WTC11 (cell line): Measurements from ENCODE around the gene SAP130. TPM values are rescaled to one million over a fixed set of nuclear protein-coding genes. Genes with fewer than 3 reads are reported as not detected.

Experiments used
- ATAC-seq: fragments of 200-7000 bp; cut with Tn5 transposase; 2 replicates; pipeline ENCODE4 v1.10.0; 2021; ENCODE audit warnings: mild to moderate bottlenecking, moderate library complexity
- CTCF ChIA-PET: fragments of 300-600 bp; sonication (Branson Sonifier 250); formaldehyde crosslinking; loops from one replicate; lab custom pipeline; 2021; ENCODE audit warnings: antibody characterized with exemption; lab: Charles Lee
- POLR2A ChIA-PET: fragments of 350-600 bp; sonication (Branson Sonifier 250); formaldehyde crosslinking; loops from one replicate; lab custom pipeline; 2021; ENCODE audit warnings: antibody characterized with exemption; lab: Charles Lee
- DNase-seq: peaks from one replicate; pipeline ENCODE4 v3.0.0; 2021; ENCODE audit warnings: low spot score
- H3K27ac Mint-ChIP-seq: 2 replicates; pipeline ENCODE4 v1.8.0; 2021; ENCODE audit warnings: mixed read lengths
- H3K27me3 Mint-ChIP-seq: 2 replicates; pipeline ENCODE4 v1.8.0; 2021; ENCODE audit warnings: low read depth, mild to moderate bottlenecking, moderate library complexity, mixed read lengths
- H3K36me3 Mint-ChIP-seq: 2 replicates; pipeline ENCODE4 v1.8.0; 2021; ENCODE audit warnings: mixed read lengths
- H3K4me1 Mint-ChIP-seq: 2 replicates; pipeline ENCODE4 v1.8.0; 2022; ENCODE audit warnings: mixed read lengths
- H3K4me3 Mint-ChIP-seq: 2 replicates; pipeline ENCODE4 v1.8.0; 2021; ENCODE audit warnings: mild to moderate bottlenecking, moderate library complexity, mixed read lengths
- H3K9me3 Mint-ChIP-seq: 2 replicates; pipeline ENCODE4 v1.8.0; 2021; ENCODE audit warnings: mixed read lengths
- ELF4 ChIP-seq: sonication (generic); formaldehyde crosslinking; IDR thresholded peaks from 2 replicates; pipeline ENCODE4 v1.8.1; 2022; ENCODE audit warnings: low read depth, mild to moderate bottlenecking, moderate library complexity, missing genetic modification reagents
- ETV6 ChIP-seq: sonication (generic); formaldehyde crosslinking; IDR thresholded peaks from 2 replicates; pipeline ENCODE4 v1.8.1; 2022; ENCODE audit warnings: mild to moderate bottlenecking, missing genetic modification reagents
- FOXP1 ChIP-seq: sonication (generic); formaldehyde crosslinking; IDR thresholded peaks from 2 replicates; pipeline ENCODE4 v1.8.0; 2022; ENCODE audit warnings: missing genetic modification reagents, mild to moderate bottlenecking, moderate library complexity, borderline replicate concordance
- GRHL2 ChIP-seq: fragments of 250-450 bp; sonication (Bioruptor Pico); IDR thresholded peaks from 2 replicates; pipeline ENCODE4 v1.8.0; 2022; ENCODE audit warnings: mild to moderate bottlenecking, moderate library complexity; ENCODE audit not compliant: insufficient replicate concordance, severe bottlenecking
- NFATC4 ChIP-seq: fragments of 250-450 bp; sonication (Bioruptor Pico); IDR thresholded peaks from 2 replicates; pipeline ENCODE4 v1.9.0; 2021; ENCODE audit warnings: mild to moderate bottlenecking
- RORB ChIP-seq: fragments of 250-450 bp; sonication (Bioruptor Pico); IDR thresholded peaks from 2 replicates; pipeline ENCODE4 v1.9.0; 2021; ENCODE audit warnings: mild to moderate bottlenecking
- SMAD3 ChIP-seq: sonication (generic); formaldehyde crosslinking; IDR thresholded peaks from 2 replicates; pipeline ENCODE4 v1.8.0; 2022; ENCODE audit warnings: missing genetic modification reagents, mild to moderate bottlenecking, borderline replicate concordance
- SOX15 ChIP-seq: fragments of 250-450 bp; sonication (Bioruptor Pico); IDR thresholded peaks from 2 replicates; pipeline ENCODE4 v1.9.0; 2021; ENCODE audit warnings: mild to moderate bottlenecking
- TP53 ChIP-seq: sonication (generic); formaldehyde crosslinking; IDR thresholded peaks from 2 replicates; pipeline ENCODE4 v1.8.1; 2023; ENCODE audit warnings: mild to moderate bottlenecking, missing genetic modification reagents
- ZNF219 ChIP-seq: sonication (generic); formaldehyde crosslinking; IDR thresholded peaks from 2 replicates; pipeline ENCODE4 v1.8.0; 2023; ENCODE audit warnings: missing genetic modification reagents, mild to moderate bottlenecking, borderline replicate concordance
- ZNF396 ChIP-seq: fragments of 250-450 bp; sonication (Bioruptor Pico); IDR thresholded peaks from 2 replicates; pipeline ENCODE4 v1.8.0; 2021; ENCODE audit warnings: mild to moderate bottlenecking, moderate library complexity, borderline replicate concordance
- total RNA-seq: library from RNA; stranded (reverse); gene quantifications from 3 replicates; pipeline ENCODE4 v1.2.3, GENCODE V29; 2021
- TF ChIP-seq, protein P1 (sequence below): sonication (generic); formaldehyde crosslinking; conservative IDR thresholded peaks from 2 replicates; pipeline ENCODE4 v1.8.1; 2023; ENCODE audit warnings: mild to moderate bottlenecking, low read depth, missing genetic modification reagents, moderate library complexity
- TF ChIP-seq, protein P2 (sequence below): fragments of 250-450 bp; sonication (Bioruptor Pico); conservative IDR thresholded peaks from 2 replicates; pipeline ENCODE4 v1.9.0; 2021; ENCODE audit warnings: mild to moderate bottlenecking
- TF ChIP-seq, protein P3 (sequence below): fragments of 250-450 bp; sonication (Bioruptor Pico); IDR thresholded peaks from 2 replicates; pipeline ENCODE4 v1.9.0; 2021; ENCODE audit warnings: moderate library complexity, mild to moderate bottlenecking, inconsistent platforms, borderline replicate concordance
- TF ChIP-seq, protein P4 (sequence below): sonication (generic); formaldehyde crosslinking; IDR thresholded peaks from 2 replicates; pipeline ENCODE4 v1.8.1; 2022; ENCODE audit warnings: mild to moderate bottlenecking, moderate library complexity, missing genetic modification reagents
- TF ChIP-seq, protein P5 (sequence below): sonication (generic); formaldehyde crosslinking; IDR thresholded peaks from 2 replicates; pipeline ENCODE4 v1.8.1; 2023; ENCODE audit warnings: mild to moderate bottlenecking, missing genetic modification reagents
- TF ChIP-seq, protein P6 (sequence below): sonication (generic); formaldehyde crosslinking; IDR thresholded peaks from 2 replicates; pipeline ENCODE4 v1.8.0; 2023; ENCODE audit warnings: missing genetic modification reagents, mild to moderate bottlenecking, borderline replicate concordance
- TF ChIP-seq, protein P7 (sequence below): sonication (generic); formaldehyde crosslinking; IDR thresholded peaks from 2 replicates; pipeline ENCODE4 v1.8.1; 2023; ENCODE audit warnings: mild to moderate bottlenecking, moderate library complexity, missing genetic modification reagents
- TF ChIP-seq, protein P8 (sequence below): sonication (generic); formaldehyde crosslinking; IDR thresholded peaks from 2 replicates; pipeline ENCODE4 v1.8.0; 2023; ENCODE audit warnings: mild to moderate bottlenecking, missing genetic modification reagents

SAP130 gene
- total RNA-seq, 1 experiment from 2014 or later: 45.6 TPM

DNA sequence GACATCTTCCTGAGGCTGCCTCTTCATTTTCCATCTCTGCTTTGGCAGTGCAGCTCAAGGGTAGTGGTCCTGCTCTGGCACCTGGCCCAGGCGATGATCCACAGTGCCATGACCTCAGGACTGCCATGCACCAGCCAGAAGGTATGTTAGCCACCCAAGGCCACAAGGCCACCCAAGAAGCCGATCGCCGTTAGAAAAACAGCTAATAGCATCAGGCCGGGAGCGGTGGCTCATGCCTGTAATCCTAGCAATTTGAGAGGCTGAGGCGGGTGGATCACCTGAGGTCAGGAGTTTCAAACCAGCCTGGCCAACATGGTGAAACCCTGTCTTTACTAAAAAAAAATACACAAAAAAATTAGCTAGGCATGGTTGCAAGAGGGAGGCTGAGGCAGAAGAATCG, 34.7 kb upstream of the SAP130 start (continued):
- TF ChIP-seq, protein P1, sequence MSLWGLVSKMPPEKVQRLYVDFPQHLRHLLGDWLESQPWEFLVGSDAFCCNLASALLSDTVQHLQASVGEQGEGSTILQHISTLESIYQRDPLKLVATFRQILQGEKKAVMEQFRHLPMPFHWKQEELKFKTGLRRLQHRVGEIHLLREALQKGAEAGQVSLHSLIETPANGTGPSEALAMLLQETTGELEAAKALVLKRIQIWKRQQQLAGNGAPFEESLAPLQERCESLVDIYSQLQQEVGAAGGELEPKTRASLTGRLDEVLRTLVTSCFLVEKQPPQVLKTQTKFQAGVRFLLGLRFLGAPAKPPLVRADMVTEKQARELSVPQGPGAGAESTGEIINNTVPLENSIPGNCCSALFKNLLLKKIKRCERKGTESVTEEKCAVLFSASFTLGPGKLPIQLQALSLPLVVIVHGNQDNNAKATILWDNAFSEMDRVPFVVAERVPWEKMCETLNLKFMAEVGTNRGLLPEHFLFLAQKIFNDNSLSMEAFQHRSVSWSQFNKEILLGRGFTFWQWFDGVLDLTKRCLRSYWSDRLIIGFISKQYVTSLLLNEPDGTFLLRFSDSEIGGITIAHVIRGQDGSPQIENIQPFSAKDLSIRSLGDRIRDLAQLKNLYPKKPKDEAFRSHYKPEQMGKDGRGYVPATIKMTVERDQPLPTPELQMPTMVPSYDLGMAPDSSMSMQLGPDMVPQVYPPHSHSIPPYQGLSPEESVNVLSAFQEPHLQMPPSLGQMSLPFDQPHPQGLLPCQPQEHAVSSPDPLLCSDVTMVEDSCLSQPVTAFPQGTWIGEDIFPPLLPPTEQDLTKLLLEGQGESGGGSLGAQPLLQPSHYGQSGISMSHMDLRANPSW (CRISPR knock-in tag): no peak
- TF ChIP-seq GRHL2 (no peak), NFATC4 (CRISPR knock-in tag) (no peak), ZNF219 (CRISPR knock-in tag) (no peak), RORB (CRISPR knock-in tag) (no peak)

DNA sequence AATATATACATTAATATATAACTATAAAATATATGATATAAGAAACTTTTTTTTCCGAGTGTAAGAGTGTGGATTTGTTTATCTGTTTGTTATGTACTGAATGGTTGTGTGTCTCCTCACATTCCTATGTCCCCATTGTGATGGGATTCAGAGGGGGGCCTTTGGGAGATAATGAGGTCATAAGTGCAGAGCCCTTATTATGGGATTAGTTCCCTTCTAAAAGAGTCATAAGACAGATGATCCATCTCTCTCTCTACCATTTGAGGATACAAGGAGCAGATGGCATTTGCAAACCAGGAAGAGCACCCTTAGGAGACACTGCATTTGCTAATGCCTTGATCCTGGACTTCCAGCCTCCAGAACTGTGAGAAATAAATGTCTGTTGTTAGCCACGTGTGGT, 30.3 kb upstream of the SAP130 start:
- Mint-ChIP-seq H3K4me3 (no peak overlapping the region), H3K36me3 (no peaks in the 10 kb centered on the region), H3K27me3 (no peaks in the 10 kb centered on the region; the same call in none of the 2 replicates), H3K9me3 (peaks cover 5% of the 10 kb centered on the region), H3K4me1 (no peaks in the 10 kb centered on the region), H3K27ac (no peak overlapping the region)
- DNase-seq (no peak), ATAC-seq (no peak)
- POLR2A ChIA-PET: no interaction called here
- CTCF ChIA-PET: no interaction called here
- TF ChIP-seq, protein P2, sequence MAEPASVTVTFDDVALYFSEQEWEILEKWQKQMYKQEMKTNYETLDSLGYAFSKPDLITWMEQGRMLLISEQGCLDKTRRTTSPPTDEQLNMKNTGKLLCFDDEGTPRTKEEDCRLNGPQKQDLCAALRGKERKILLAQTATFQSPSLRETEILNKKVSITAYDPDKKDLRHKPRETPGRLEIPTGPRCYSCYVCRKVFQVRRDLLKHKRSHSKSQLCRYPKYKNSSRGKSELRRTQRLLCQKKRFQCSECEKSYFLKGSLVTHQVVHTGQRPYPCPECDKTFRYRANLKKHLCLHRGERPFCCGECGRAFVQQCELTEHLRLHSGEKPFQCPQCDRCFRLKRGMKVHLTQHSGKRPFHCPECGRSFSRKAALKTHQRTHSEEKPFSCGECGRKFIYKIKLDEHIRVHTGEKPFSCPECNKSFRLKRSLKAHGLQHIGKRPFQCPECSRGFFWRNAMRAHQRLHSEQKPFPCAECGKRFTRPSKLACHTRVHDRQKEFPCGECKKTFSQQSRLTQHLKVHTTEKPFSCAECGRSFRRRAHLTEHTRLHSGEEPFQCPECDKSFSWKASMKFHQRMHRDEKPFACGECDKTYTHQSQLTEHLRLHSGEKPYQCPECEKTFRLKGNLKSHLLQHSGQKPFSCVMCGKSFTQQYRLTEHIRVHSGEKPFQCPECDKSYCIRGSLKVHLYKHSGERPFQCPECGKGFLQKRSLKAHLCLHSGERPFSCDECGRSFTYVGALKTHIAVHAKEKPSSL: no peak
- TF ChIP-seq FOXP1 (CRISPR knock-in tag): no peak
- TF ChIP-seq, protein P3, sequence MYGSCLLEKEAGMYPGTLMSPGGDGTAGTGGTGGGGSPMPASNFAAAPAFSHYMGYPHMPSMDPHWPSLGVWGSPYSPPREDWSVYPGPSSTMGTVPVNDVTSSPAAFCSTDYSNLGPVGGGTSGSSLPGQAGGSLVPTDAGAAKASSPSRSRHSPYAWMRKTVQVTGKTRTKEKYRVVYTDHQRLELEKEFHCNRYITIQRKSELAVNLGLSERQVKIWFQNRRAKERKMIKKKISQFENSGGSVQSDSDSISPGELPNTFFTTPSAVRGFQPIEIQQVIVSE (CRISPR knock-in tag): no peak
- TF ChIP-seq, protein P4, sequence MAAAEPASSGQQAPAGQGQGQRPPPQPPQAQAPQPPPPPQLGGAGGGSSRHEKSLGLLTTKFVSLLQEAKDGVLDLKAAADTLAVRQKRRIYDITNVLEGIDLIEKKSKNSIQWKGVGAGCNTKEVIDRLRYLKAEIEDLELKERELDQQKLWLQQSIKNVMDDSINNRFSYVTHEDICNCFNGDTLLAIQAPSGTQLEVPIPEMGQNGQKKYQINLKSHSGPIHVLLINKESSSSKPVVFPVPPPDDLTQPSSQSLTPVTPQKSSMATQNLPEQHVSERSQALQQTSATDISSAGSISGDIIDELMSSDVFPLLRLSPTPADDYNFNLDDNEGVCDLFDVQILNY (CRISPR knock-in tag): no peak
- TF ChIP-seq, protein P5, sequence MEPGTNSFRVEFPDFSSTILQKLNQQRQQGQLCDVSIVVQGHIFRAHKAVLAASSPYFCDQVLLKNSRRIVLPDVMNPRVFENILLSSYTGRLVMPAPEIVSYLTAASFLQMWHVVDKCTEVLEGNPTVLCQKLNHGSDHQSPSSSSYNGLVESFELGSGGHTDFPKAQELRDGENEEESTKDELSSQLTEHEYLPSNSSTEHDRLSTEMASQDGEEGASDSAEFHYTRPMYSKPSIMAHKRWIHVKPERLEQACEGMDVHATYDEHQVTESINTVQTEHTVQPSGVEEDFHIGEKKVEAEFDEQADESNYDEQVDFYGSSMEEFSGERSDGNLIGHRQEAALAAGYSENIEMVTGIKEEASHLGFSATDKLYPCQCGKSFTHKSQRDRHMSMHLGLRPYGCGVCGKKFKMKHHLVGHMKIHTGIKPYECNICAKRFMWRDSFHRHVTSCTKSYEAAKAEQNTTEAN (CRISPR knock-in tag): no peak
- no peak for TF ChIP-seq TP53 (CRISPR knock-in tag)
- TF ChIP-seq ELF4 (CRISPR knock-in tag): no peak
- TF ChIP-seq, protein P6, sequence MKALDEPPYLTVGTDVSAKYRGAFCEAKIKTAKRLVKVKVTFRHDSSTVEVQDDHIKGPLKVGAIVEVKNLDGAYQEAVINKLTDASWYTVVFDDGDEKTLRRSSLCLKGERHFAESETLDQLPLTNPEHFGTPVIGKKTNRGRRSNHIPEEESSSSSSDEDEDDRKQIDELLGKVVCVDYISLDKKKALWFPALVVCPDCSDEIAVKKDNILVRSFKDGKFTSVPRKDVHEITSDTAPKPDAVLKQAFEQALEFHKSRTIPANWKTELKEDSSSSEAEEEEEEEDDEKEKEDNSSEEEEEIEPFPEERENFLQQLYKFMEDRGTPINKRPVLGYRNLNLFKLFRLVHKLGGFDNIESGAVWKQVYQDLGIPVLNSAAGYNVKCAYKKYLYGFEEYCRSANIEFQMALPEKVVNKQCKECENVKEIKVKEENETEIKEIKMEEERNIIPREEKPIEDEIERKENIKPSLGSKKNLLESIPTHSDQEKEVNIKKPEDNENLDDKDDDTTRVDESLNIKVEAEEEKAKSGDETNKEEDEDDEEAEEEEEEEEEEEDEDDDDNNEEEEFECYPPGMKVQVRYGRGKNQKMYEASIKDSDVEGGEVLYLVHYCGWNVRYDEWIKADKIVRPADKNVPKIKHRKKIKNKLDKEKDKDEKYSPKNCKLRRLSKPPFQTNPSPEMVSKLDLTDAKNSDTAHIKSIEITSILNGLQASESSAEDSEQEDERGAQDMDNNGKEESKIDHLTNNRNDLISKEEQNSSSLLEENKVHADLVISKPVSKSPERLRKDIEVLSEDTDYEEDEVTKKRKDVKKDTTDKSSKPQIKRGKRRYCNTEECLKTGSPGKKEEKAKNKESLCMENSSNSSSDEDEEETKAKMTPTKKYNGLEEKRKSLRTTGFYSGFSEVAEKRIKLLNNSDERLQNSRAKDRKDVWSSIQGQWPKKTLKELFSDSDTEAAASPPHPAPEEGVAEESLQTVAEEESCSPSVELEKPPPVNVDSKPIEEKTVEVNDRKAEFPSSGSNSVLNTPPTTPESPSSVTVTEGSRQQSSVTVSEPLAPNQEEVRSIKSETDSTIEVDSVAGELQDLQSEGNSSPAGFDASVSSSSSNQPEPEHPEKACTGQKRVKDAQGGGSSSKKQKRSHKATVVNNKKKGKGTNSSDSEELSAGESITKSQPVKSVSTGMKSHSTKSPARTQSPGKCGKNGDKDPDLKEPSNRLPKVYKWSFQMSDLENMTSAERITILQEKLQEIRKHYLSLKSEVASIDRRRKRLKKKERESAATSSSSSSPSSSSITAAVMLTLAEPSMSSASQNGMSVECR (CRISPR knock-in tag): no peak
- no peak for TF ChIP-seq ZNF396 (CRISPR knock-in tag)
- TF ChIP-seq, protein P7, sequence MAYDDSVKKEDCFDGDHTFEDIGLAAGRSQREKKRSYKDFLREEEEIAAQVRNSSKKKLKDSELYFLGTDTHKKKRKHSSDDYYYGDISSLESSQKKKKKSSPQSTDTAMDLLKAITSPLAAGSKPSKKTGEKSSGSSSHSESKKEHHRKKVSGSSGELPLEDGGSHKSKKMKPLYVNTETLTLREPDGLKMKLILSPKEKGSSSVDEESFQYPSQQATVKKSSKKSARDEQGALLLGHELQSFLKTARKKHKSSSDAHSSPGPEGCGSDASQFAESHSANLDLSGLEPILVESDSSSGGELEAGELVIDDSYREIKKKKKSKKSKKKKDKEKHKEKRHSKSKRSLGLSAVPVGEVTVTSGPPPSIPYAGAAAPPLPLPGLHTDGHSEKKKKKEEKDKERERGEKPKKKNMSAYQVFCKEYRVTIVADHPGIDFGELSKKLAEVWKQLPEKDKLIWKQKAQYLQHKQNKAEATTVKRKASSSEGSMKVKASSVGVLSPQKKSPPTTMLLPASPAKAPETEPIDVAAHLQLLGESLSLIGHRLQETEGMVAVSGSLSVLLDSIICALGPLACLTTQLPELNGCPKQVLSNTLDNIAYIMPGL (CRISPR knock-in tag): no peak
- TF ChIP-seq, protein P8, sequence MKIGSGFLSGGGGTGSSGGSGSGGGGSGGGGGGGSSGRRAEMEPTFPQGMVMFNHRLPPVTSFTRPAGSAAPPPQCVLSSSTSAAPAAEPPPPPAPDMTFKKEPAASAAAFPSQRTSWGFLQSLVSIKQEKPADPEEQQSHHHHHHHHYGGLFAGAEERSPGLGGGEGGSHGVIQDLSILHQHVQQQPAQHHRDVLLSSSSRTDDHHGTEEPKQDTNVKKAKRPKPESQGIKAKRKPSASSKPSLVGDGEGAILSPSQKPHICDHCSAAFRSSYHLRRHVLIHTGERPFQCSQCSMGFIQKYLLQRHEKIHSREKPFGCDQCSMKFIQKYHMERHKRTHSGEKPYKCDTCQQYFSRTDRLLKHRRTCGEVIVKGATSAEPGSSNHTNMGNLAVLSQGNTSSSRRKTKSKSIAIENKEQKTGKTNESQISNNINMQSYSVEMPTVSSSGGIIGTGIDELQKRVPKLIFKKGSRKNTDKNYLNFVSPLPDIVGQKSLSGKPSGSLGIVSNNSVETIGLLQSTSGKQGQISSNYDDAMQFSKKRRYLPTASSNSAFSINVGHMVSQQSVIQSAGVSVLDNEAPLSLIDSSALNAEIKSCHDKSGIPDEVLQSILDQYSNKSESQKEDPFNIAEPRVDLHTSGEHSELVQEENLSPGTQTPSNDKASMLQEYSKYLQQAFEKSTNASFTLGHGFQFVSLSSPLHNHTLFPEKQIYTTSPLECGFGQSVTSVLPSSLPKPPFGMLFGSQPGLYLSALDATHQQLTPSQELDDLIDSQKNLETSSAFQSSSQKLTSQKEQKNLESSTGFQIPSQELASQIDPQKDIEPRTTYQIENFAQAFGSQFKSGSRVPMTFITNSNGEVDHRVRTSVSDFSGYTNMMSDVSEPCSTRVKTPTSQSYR (CRISPR knock-in tag): no peak
- no peak for TF ChIP-seq SMAD3 (CRISPR knock-in tag)
- TF ChIP-seq ZNF219 (CRISPR knock-in tag): no peak
- no peak for TF ChIP-seq ETV6
- no peak for TF ChIP-seq SOX15 (CRISPR knock-in tag)
